ENCODE data around the gene LRRK1.

Gene LRRK1

DNA sequence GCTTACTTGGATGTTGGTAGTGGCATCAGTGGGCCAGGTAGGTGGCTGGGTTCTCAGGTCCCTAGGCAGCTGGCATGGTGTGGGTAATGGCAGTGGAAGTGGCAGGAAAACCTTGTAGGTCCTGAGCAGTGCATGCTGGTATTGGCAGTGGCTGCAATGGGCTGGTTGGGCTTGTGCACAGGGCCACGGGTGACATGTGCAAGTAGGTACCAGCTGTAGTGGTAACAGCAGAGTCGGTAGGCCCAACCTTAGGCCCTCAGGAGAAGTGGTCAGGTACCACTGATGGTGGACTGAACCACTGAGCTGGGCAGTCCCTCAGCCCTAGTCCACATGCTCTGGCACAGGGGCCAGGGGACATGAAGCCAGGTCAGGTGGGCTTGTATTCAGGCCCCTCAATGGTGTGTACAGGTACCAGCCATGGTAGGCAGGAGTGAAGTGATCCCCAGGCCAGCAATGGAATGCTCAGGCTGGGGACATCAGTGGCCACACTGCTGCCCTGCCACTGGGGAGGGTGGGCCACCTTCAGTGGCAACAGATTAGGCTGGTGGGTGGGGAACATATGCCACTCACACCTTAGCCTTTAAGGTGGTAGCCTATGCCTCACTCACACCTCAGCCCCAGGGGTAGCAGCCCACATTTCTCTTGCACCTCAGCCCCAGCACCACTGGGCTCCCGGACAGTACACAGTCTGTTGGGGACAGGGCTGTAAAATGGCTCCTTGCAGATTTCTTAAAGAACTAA lies 118.1 kb downstream of the LRRK1 start:
- Histone ChIP-seq H3K4me3 (ENCODE audit: control insufficient read depth in 1 of 7, extremely low read depth in 1 of 7, insufficient read depth in 4 of 7, low read depth in 2 of 7, low read length in 6 of 7) (no peak overlapping the region), H3K27ac (ENCODE audit: insufficient read depth in 1 of 2, low read depth in 1 of 2, low read length in 2 of 2, poor library complexity in 1 of 2, severe bottlenecking in 2 of 2) (no peak overlapping the region), H3K9me3 (ENCODE audit: control extremely low read depth in 1 of 5, control insufficient read depth in 4 of 5, insufficient read depth in 2 of 5, low read depth in 1 of 5, low read length in 4 of 5) (peaks cover 0 to 22% (median 0%) of the 10 kb centered on the region in 5 experiments), H3K27me3 (replicated peaks in 2 of 5; ENCODE audit: control insufficient read depth in 4 of 5, insufficient read depth in 5 of 5, low read length in 4 of 5) (no peaks in the 10 kb centered on the region), H3K4me1 (ENCODE audit: control extremely low read depth in 1 of 4, control insufficient read depth in 4 of 4, insufficient read depth in 4 of 4, low read length in 3 of 4) (peaks cover 0 to 6% (median 1%) of the 10 kb centered on the region in 4 experiments), H3K36me3 (ENCODE audit: control insufficient read depth in 4 of 4, insufficient read depth in 4 of 4, low read length in 3 of 4) (peaks cover 0 to 40% (median 14%) of the 10 kb centered on the region in 4 experiments)
- CTCF ChIA-PET: interaction anchor here (0.7 kb wide), 1 partner anchor 33 kb away, joined by 3 read pairs; no protein-coding TSS in a partner anchor
- POLR2A ChIA-PET: no interaction called here
- DNase-seq: no peak
- WGBS (ENCODE audit: insufficient coverage): 98% methylated on average over 3 of the region's 3 CpGs

GRCh38 chr15:101038327-101039003 lies 119.3 kb downstream of the LRRK1 start:
- Histone ChIP-seq H3K36me3 (ENCODE audit: control insufficient read depth in 4 of 4, insufficient read depth in 4 of 4, low read length in 3 of 4) (peaks cover 0 to 48% (median 20%) of the 10 kb centered on the region in 4 experiments), H3K4me3 (ENCODE audit: control insufficient read depth in 1 of 7, extremely low read depth in 1 of 7, insufficient read depth in 4 of 7, low read depth in 2 of 7, low read length in 6 of 7) (no peak overlapping the region), H3K4me1 (ENCODE audit: control extremely low read depth in 1 of 4, control insufficient read depth in 4 of 4, insufficient read depth in 4 of 4, low read length in 3 of 4) (peaks cover 0 to 6% (median 1%) of the 10 kb centered on the region in 4 experiments), H3K9me3 (ENCODE audit: control extremely low read depth in 1 of 5, control insufficient read depth in 4 of 5, insufficient read depth in 2 of 5, low read depth in 1 of 5, low read length in 4 of 5) (peaks cover 0 to 22% (median 0%) of the 10 kb centered on the region in 5 experiments), H3K27me3 (replicated peaks in 2 of 5; ENCODE audit: control insufficient read depth in 4 of 5, insufficient read depth in 5 of 5, low read length in 4 of 5) (no peaks in the 10 kb centered on the region), H3K27ac (ENCODE audit: insufficient read depth in 1 of 2, low read depth in 1 of 2, low read length in 2 of 2, poor library complexity in 1 of 2, severe bottlenecking in 2 of 2) (no peak overlapping the region)
- WGBS (ENCODE audit: insufficient coverage): 100% methylated on average over 5 of the region's 6 CpGs
- CTCF ChIA-PET: no interaction called here
- POLR2A ChIA-PET: no interaction called here
- no peak for DNase-seq

GRCh38 chr15:101039461-101039860 lies 120.3 kb downstream of the LRRK1 start:
- no peak for DNase-seq
- Histone ChIP-seq H3K9me3 (ENCODE audit: control extremely low read depth in 1 of 5, control insufficient read depth in 4 of 5, insufficient read depth in 2 of 5, low read depth in 1 of 5, low read length in 4 of 5) (peaks cover 0 to 13% (median 0%) of the 10 kb centered on the region in 5 experiments), H3K36me3 (ENCODE audit: control insufficient read depth in 4 of 4, insufficient read depth in 4 of 4, low read length in 3 of 4) (peaks cover 0 to 42% (median 27%) of the 10 kb centered on the region in 4 experiments), H3K27me3 (replicated peaks in 2 of 5; ENCODE audit: control insufficient read depth in 4 of 5, insufficient read depth in 5 of 5, low read length in 4 of 5) (no peaks in the 10 kb centered on the region), H3K4me1 (ENCODE audit: control extremely low read depth in 1 of 4, control insufficient read depth in 4 of 4, insufficient read depth in 4 of 4, low read length in 3 of 4) (peaks cover 0 to 6% (median 1%) of the 10 kb centered on the region in 4 experiments), H3K4me3 (ENCODE audit: control insufficient read depth in 1 of 7, extremely low read depth in 1 of 7, insufficient read depth in 4 of 7, low read depth in 2 of 7, low read length in 6 of 7) (no peak overlapping the region), H3K27ac (ENCODE audit: insufficient read depth in 1 of 2, low read depth in 1 of 2, low read length in 2 of 2, poor library complexity in 1 of 2, severe bottlenecking in 2 of 2) (no peak overlapping the region)
- CTCF ChIA-PET: interaction anchor here (1.5 kb wide), 1 partner anchor 23 kb away, joined by 4 read pairs; no protein-coding TSS in a partner anchor
- 100% methylated on average over 3 of the region's 3 CpGs for WGBS (ENCODE audit: insufficient coverage)
- POLR2A ChIA-PET: no interaction called here

- DNase-seq: no peak
- peaks cover 0 to 60% (median 41%) of the 10 kb centered on the region in 4 experiments for H3K36me3 ChIP-seq (ENCODE audit: control insufficient read depth in 4 of 4, insufficient read depth in 4 of 4, low read length in 3 of 4)
- H3K4me1 ChIP-seq (ENCODE audit: control extremely low read depth in 1 of 4, control insufficient read depth in 4 of 4, insufficient read depth in 4 of 4, low read length in 3 of 4): no peaks in the 10 kb centered on the region
- no peaks in the 10 kb centered on the region for H3K27me3 ChIP-seq (replicated peaks in 2 of 5; ENCODE audit: control insufficient read depth in 4 of 5, insufficient read depth in 5 of 5, low read length in 4 of 5)
- ChIA-PET POLR2A (no interaction called here), CTCF (interaction anchor here (0.8 kb wide), 1 partner anchor 216 kb away, joined by 3 read pairs; no protein-coding TSS in a partner anchor)
- peaks cover 0 to 11% (median 0%) of the 10 kb centered on the region in 5 experiments for H3K9me3 ChIP-seq (ENCODE audit: control extremely low read depth in 1 of 5, control insufficient read depth in 4 of 5, insufficient read depth in 2 of 5, low read depth in 1 of 5, low read length in 4 of 5)
- H3K27ac ChIP-seq (ENCODE audit: insufficient read depth in 1 of 2, low read depth in 1 of 2, low read length in 2 of 2, poor library complexity in 1 of 2, severe bottlenecking in 2 of 2): no peak overlapping the region
- WGBS (ENCODE audit: insufficient coverage): 96% methylated on average over 3 of the region's 4 CpGs
- H3K4me3 ChIP-seq (ENCODE audit: control insufficient read depth in 1 of 7, extremely low read depth in 1 of 7, insufficient read depth in 4 of 7, low read depth in 2 of 7, low read length in 6 of 7): no peak overlapping the region
Measured at GRCh38 chr15:101042320-101042719, 123.2 kb downstream of the LRRK1 start.

DNA sequence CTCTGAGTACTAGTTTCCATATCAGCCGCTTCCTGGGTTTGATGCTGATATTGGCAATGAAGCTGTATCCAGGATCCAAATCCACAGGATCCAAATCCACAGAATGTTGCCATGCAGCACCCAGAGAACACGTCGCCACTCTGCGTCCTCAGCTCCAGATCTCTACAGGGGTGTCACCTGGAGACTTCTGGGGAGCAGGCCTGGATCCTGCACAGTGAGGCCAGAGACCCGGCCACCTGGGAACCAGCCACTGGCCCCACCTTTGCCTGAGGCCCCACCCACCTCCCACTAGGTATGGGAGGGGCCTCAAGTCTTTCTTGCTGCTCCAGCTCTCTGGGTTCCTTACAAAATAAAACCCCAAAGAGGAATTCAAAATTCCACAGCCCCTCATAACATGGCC lies 123.9 kb downstream of the LRRK1 start:
- no peaks in the 10 kb centered on the region for H3K4me1 ChIP-seq (ENCODE audit: control extremely low read depth in 1 of 4, control insufficient read depth in 4 of 4, insufficient read depth in 4 of 4, low read length in 3 of 4)
- H3K36me3 ChIP-seq (ENCODE audit: control insufficient read depth in 4 of 4, insufficient read depth in 4 of 4, low read length in 3 of 4): peaks cover 0 to 55% (median 42%) of the 10 kb centered on the region in 4 experiments
- no peaks in the 10 kb centered on the region for H3K27me3 ChIP-seq (replicated peaks in 2 of 5; ENCODE audit: control insufficient read depth in 4 of 5, insufficient read depth in 5 of 5, low read length in 4 of 5)
- DNase-seq: no peak
- H3K4me3 ChIP-seq (ENCODE audit: control insufficient read depth in 1 of 7, extremely low read depth in 1 of 7, insufficient read depth in 4 of 7, low read depth in 2 of 7, low read length in 6 of 7): no peak overlapping the region
- ChIA-PET CTCF (interaction anchor here (0.8 kb wide), 1 partner anchor 215 kb away, joined by 3 read pairs; no protein-coding TSS in a partner anchor), POLR2A (no interaction called here)
- no peak overlapping the region for H3K27ac ChIP-seq (ENCODE audit: insufficient read depth in 1 of 2, low read depth in 1 of 2, low read length in 2 of 2, poor library complexity in 1 of 2, severe bottlenecking in 2 of 2)
- H3K9me3 ChIP-seq (ENCODE audit: control extremely low read depth in 1 of 5, control insufficient read depth in 4 of 5, insufficient read depth in 2 of 5, low read depth in 1 of 5, low read length in 4 of 5): peaks cover 0 to 11% (median 0%) of the 10 kb centered on the region in 5 experiments
- WGBS (ENCODE audit: insufficient coverage): 92% methylated on average over 5 of the region's 5 CpGs

GRCh38 chr15:101043911-101044624 lies 124.9 kb downstream of the LRRK1 start:
- H3K27me3 ChIP-seq (replicated peaks in 2 of 5; ENCODE audit: control insufficient read depth in 4 of 5, insufficient read depth in 5 of 5, low read length in 4 of 5): no peaks in the 10 kb centered on the region
- no peak for DNase-seq
- peaks cover 0 to 56% (median 39%) of the 10 kb centered on the region in 4 experiments for H3K36me3 ChIP-seq (ENCODE audit: control insufficient read depth in 4 of 4, insufficient read depth in 4 of 4, low read length in 3 of 4)
- H3K4me1 ChIP-seq (ENCODE audit: control extremely low read depth in 1 of 4, control insufficient read depth in 4 of 4, insufficient read depth in 4 of 4, low read length in 3 of 4): no peaks in the 10 kb centered on the region
- no peak overlapping the region for H3K27ac ChIP-seq (ENCODE audit: insufficient read depth in 1 of 2, low read depth in 1 of 2, low read length in 2 of 2, poor library complexity in 1 of 2, severe bottlenecking in 2 of 2)
- peaks cover 0 to 11% (median 0%) of the 10 kb centered on the region in 5 experiments for H3K9me3 ChIP-seq (ENCODE audit: control extremely low read depth in 1 of 5, control insufficient read depth in 4 of 5, insufficient read depth in 2 of 5, low read depth in 1 of 5, low read length in 4 of 5)
- 98% methylated on average over 12 of the region's 13 CpGs for WGBS (ENCODE audit: insufficient coverage)
- ChIA-PET POLR2A (no interaction called here), CTCF (interaction anchor here (0.8 kb wide), 1 partner anchor 77 kb away, joined by 3 read pairs; no protein-coding TSS in a partner anchor)
- H3K4me3 ChIP-seq (ENCODE audit: control insufficient read depth in 1 of 7, extremely low read depth in 1 of 7, insufficient read depth in 4 of 7, low read depth in 2 of 7, low read length in 6 of 7): no peak overlapping the region
